Peyer's patch (tissue), 4 donors: ENCODE results near the gene FAM120B. TPM values are rescaled to one million over a fixed set of nuclear protein-coding genes. Genes with fewer than 3 reads are reported as not detected.

ENCODE experiments used
- DNase-seq, 3 donors: peaks; one replicate each; pipeline ENCODE4 v3.0.0-alpha.2; 2017 to 2019
- H3K27ac ChIP-seq, 4 donors: fragments of 200-600 bp; sonication (generic); one replicate each; pipeline ENCODE4 v1.5.1; 2016 to 2019
- H3K27me3 ChIP-seq, 2 donors: fragments of 200-600 bp; sonication (generic); one replicate each; pipeline ENCODE4 v1.5.1; 2019
- H3K36me3 ChIP-seq, 3 donors: fragments of 200-600 bp; sonication (generic); one replicate each; pipeline ENCODE4 v1.5.1; 2016 to 2019
- H3K4me1 ChIP-seq, 4 donors: fragments of 200-600 bp; sonication (generic); one replicate each; pipeline ENCODE4 v1.5.1; 2016 to 2019
- H3K4me3 ChIP-seq, 4 donors: fragments of 200-600 bp; sonication (generic); 1 replicate in 3 of 4; 2 replicates in 1 of 4; pipeline ENCODE4 v1.5.1; 2016 to 2019; ENCODE audit warnings: mild to moderate bottlenecking in 1 of 4
- H3K9me3 ChIP-seq, 4 donors: fragments of 200-600 bp; sonication (generic); one replicate each; pipeline ENCODE4 v1.5.1; 2016 to 2019; ENCODE audit warnings: mild to moderate bottlenecking in 1 of 4
- POLR2A ChIP-seq, 2 donors: fragments of 450-650 bp; IDR thresholded peaks; one replicate each; pipeline ENCODE4 v1.5.1; 2017; ENCODE audit warnings: antibody characterized with exemption in 2 of 2, mild to moderate bottlenecking in 2 of 2, moderate library complexity in 2 of 2
- total RNA-seq, 4 donors: library from RNA; depleted of rRNA; stranded (reverse); fragments of >200 nt; gene quantifications; one replicate each; pipeline ENCODE4 v1.1.0, GENCODE V29; 2016
- TF ChIP-seq, protein P1 (sequence below), 6 experiments: fragments of 450-650 bp in 4 of 6; fragments of 200-600 bp in 2 of 6; sonication (generic) in 1 of 6; IDR thresholded peaks; one replicate each; pipeline ENCODE4 v1.5.1; 2017 to 2019; ENCODE audit warnings: antibody characterized with exemption in 6 of 6, mild to moderate bottlenecking in 3 of 6, moderate library complexity in 1 of 6

FAM120B gene
- total RNA-seq, 4 donors from 2014 or later: 22.1 to 50.3 (median 38.1) TPM

DNA sequence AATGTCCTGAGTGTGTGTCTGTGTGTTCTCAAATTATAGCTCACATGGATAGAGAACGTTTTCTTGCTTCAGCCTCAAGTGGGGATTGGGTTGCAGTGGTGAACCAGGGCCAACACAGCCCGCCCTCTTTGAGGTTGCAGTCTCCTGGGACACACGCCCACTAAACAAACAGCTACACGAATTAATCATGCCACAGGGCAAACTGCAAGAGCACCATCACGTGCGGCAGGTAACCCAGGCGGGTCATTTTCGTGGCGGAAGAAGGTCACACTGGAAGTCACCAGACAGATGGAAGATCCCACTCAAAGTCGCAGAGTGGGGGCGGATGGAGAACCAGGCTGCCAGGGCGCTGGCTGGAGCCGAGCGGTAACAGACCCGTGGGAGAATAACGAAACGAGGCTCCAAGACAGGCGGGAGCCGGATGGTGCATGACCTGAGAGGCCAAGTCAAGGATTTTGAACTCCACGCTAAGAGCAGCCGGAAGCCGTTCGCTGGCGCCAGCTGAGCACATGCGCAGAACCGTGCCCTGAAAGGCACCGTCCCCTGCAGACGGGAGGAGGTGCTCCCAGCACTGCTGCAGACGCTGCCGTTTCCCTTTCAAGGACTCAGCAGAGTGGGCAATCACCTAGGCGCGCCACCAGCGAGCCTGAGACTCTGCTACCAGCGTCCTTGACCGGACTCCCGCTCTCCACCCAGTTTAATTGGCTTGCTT is 26.4 kb upstream of the FAM120B start:
- Histone ChIP-seq H3K4me3 (peak overlapping the region; percentile 7 to 39 (median 24)), H3K27ac (peak overlapping the region; percentile 42 to 73 (median 69)), H3K9me3 (no peaks in the 10 kb centered on the region), H3K4me1 (peaks cover 0 to 4% (median 0%) of the 10 kb centered on the region in 4 donors), H3K27me3 (no peaks in the 10 kb centered on the region), H3K36me3 (peaks cover 0 to 9% (median 0%) of the 10 kb centered on the region in 3 donors)
- TF ChIP-seq, protein P1, sequence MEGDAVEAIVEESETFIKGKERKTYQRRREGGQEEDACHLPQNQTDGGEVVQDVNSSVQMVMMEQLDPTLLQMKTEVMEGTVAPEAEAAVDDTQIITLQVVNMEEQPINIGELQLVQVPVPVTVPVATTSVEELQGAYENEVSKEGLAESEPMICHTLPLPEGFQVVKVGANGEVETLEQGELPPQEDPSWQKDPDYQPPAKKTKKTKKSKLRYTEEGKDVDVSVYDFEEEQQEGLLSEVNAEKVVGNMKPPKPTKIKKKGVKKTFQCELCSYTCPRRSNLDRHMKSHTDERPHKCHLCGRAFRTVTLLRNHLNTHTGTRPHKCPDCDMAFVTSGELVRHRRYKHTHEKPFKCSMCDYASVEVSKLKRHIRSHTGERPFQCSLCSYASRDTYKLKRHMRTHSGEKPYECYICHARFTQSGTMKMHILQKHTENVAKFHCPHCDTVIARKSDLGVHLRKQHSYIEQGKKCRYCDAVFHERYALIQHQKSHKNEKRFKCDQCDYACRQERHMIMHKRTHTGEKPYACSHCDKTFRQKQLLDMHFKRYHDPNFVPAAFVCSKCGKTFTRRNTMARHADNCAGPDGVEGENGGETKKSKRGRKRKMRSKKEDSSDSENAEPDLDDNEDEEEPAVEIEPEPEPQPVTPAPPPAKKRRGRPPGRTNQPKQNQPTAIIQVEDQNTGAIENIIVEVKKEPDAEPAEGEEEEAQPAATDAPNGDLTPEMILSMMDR (IDR thresholded peaks at IDR 0.05): peak in 1 of 6 experiments; percentile 19
- peak in 1 of 2 donors; percentile 21 for TF ChIP-seq POLR2A (IDR thresholded peaks at IDR 0.05)
- peak; percentile 60 to 83 (median 77) for DNase-seq

DNA sequence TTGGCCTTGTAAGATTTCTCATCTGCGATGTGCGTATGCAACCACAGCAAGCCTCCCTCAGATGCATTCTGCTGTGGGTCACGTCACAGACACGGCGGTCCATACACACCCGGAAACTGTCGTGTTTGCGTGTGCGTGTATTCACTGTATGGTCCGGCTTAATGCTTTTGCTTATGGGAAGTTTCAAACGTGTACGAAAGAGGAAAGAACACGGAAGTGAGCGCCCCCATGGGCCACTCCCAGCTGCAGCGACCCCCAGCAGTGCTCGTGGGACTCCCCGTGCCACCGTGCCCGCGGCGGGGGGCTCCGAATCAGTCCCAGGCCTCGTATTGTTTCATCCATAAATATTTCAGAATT is 25.9 kb upstream of the FAM120B start:
- DNase-seq: no peak
- peak overlapping the region; percentile 42 to 73 (median 69) for H3K27ac ChIP-seq
- H3K36me3 ChIP-seq: peaks cover 0 to 11% (median 0%) of the 10 kb centered on the region in 3 donors
- H3K4me3 ChIP-seq: peak overlapping the region; percentile 7 to 39 (median 24)
- no peaks in the 10 kb centered on the region for H3K27me3 ChIP-seq
- peaks cover 0 to 4% (median 0%) of the 10 kb centered on the region in 4 donors for H3K4me1 ChIP-seq
- H3K9me3 ChIP-seq: no peaks in the 10 kb centered on the region
- TF ChIP-seq, protein P1 (IDR thresholded peaks at IDR 0.05): no peak
- no peak for TF ChIP-seq POLR2A (IDR thresholded peaks at IDR 0.05)

DNA sequence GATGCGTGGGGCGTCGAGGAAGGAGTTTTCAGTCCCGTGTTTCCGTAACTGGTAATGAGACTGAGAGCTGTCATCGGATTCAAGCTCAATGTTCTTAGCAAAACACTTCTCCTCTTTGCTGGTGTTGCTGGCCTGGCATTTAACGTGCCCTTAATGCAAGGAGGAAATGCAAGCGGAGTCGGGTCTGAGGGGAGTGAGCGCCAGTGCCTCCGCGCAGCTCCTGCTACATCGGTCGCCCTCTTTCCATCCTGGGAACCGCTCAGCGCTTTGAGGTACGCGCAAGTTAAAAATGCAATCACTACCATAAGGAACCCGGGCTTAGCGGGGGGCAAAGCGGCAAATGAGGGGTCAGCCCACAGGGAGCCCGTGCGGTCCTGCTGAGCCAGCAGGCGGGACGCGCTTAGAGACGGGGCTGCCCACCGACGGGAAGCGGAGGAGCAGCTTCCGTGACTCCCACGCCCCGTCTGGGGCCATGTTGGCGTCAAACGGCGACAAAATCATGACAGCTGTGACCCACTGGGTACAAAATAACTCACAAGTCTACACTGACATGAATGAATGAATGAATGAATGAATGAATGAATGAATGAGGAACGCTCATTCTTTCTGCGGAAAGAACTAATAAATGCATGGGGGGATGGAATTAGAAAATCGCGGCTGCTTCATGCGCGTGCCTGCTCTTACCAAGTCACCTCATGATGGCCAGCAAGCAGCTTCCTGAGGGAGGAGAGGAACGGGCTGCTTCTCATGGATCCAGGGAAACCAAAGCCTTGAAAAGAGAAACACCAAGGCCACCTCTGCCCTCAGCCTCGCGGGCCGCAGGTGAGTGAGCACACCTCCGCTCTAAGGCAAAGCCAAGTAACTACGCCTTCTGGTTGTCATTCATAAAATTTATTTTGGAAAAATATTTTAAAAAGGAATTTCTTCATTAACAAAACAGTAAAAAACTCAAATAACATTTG is 24.9 kb upstream of the FAM120B start:
- Histone ChIP-seq H3K27ac (peak overlapping the region in 1 of 4 donors; percentile 5), H3K27me3 (no peaks in the 10 kb centered on the region), H3K36me3 (peaks cover 0 to 11% (median 0%) of the 10 kb centered on the region in 3 donors), H3K9me3 (no peaks in the 10 kb centered on the region), H3K4me1 (peaks cover 0 to 4% (median 0%) of the 10 kb centered on the region in 4 donors), H3K4me3 (no peak overlapping the region)
- peak in 2 of 3 donors; percentile 39 to 40 for DNase-seq
- no peak for TF ChIP-seq POLR2A (IDR thresholded peaks at IDR 0.05)
- TF ChIP-seq, protein P1 (IDR thresholded peaks at IDR 0.05): no peak

DNA sequence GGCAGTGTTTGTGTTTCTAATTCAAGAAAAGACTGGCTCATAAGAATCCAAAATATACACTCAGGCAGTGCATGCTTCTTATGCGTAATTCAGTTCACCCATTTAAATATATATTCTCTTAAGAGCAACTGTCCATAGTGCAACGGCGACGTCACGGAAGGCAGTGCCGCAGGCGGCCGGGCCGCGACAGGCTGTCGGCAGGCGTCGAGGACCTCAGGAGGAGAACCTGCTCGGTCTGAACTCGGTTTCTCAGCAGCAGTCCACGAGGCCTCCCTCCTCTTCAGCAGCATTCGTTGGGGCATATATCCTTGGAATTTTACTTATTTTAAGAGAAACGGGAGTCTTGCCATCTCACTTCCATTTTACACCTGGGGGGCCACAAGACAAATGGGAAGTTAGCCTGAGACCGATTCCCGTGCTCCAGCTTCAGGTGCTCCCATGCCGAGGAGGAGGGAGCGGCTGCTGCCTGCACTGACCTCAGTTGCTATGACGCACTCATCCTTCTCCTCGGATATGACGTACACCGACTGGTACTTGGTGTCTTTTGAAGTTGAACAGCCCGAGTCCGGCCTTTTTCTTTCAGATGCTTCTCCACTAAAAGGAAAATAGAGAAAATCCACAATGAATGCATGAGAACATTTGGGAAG is 23.9 kb upstream of the FAM120B start:
- TF ChIP-seq, protein P1 (IDR thresholded peaks at IDR 0.05): no peak
- no peak for TF ChIP-seq POLR2A (IDR thresholded peaks at IDR 0.05)
- H3K4me1 ChIP-seq: no peaks in the 10 kb centered on the region
- peak in 1 of 3 donors; percentile 33 for DNase-seq
- H3K27ac ChIP-seq: no peak overlapping the region
- no peaks in the 10 kb centered on the region for H3K9me3 ChIP-seq
- H3K36me3 ChIP-seq: peaks cover 0 to 12% (median 0%) of the 10 kb centered on the region in 3 donors
- no peak overlapping the region for H3K4me3 ChIP-seq
- no peaks in the 10 kb centered on the region for H3K27me3 ChIP-seq
